ENCODE measurements around the gene TMC3.

The TMC3 gene

GRCh38 chr15:81303244-81304225, 70.5 kb downstream of the TMC3 start:
- no peaks in the 10 kb centered on the region for H3K27me3 ChIP-seq (ENCODE audit: control insufficient read depth, insufficient read depth, low read length)
- no peak overlapping the region for H3K4me3 ChIP-seq (ENCODE audit: low read depth, low read length)
- H2AFZ ChIP-seq: peak overlapping the region; percentile 56
- no peak for TF ChIP-seq CTCF (IDR thresholded peaks at IDR 0.05)
- no peak overlapping the region for H3K9ac ChIP-seq
- no peaks in the 10 kb centered on the region for H3K9me3 ChIP-seq (ENCODE audit: control insufficient read depth, low read length)
- no peaks in the 10 kb centered on the region for H3K36me3 ChIP-seq (ENCODE audit: control insufficient read depth, insufficient read depth, low read length)
- H3K4me2 ChIP-seq (ENCODE audit: low read length): no peak overlapping the region
- H3K4me1 ChIP-seq: peaks cover 8% of the 10 kb centered on the region
- H3K79me2 ChIP-seq: no peaks in the 10 kb centered on the region
- peak overlapping the region; percentile 29 for H3K27ac ChIP-seq

GRCh38 chr15:81302701-81303109, 71.3 kb downstream of the TMC3 start:
- TF ChIP-seq CTCF (IDR thresholded peaks at IDR 0.05): no peak
- Histone ChIP-seq H3K79me2 (no peaks in the 10 kb centered on the region), H3K27me3 (ENCODE audit: control insufficient read depth, insufficient read depth, low read length) (no peaks in the 10 kb centered on the region), H3K9me3 (ENCODE audit: control insufficient read depth, low read length) (no peaks in the 10 kb centered on the region), H2AFZ (no peak overlapping the region), H3K4me2 (ENCODE audit: low read length) (no peak overlapping the region), H3K27ac (no peak overlapping the region), H3K9ac (no peak overlapping the region), H3K36me3 (ENCODE audit: control insufficient read depth, insufficient read depth, low read length) (no peaks in the 10 kb centered on the region), H3K4me1 (peaks cover 8% of the 10 kb centered on the region), H3K4me3 (ENCODE audit: low read depth, low read length) (no peak overlapping the region)

- Histone ChIP-seq H3K79me2 (no peaks in the 10 kb centered on the region), H3K27me3 (ENCODE audit: control insufficient read depth, insufficient read depth, low read length) (no peaks in the 10 kb centered on the region), H3K4me2 (ENCODE audit: low read length) (no peak overlapping the region), H3K9me3 (ENCODE audit: control insufficient read depth, low read length) (no peaks in the 10 kb centered on the region), H2AFZ (no peak overlapping the region), H3K4me3 (ENCODE audit: low read depth, low read length) (no peak overlapping the region), H3K9ac (no peak overlapping the region), H3K27ac (no peak overlapping the region), H3K36me3 (ENCODE audit: control insufficient read depth, insufficient read depth, low read length) (no peaks in the 10 kb centered on the region), H3K4me1 (peaks cover 8% of the 10 kb centered on the region)
- no peak for TF ChIP-seq CTCF (IDR thresholded peaks at IDR 0.05)
These were observed 72.1 kb downstream of the TMC3 start for GRCh38 chr15:81301815-81302399.

GRCh38 chr15:81301385-81301784, 72.6 kb downstream of the TMC3 start:
- Histone ChIP-seq H3K27me3 (ENCODE audit: control insufficient read depth, insufficient read depth, low read length) (no peaks in the 10 kb centered on the region), H3K79me2 (no peaks in the 10 kb centered on the region), H3K9ac (no peak overlapping the region), H3K27ac (no peak overlapping the region), H3K9me3 (ENCODE audit: control insufficient read depth, low read length) (no peaks in the 10 kb centered on the region), H3K4me3 (ENCODE audit: low read depth, low read length) (no peak overlapping the region), H3K4me1 (peaks cover 8% of the 10 kb centered on the region), H3K4me2 (ENCODE audit: low read length) (no peak overlapping the region), H2AFZ (no peak overlapping the region), H3K36me3 (ENCODE audit: control insufficient read depth, insufficient read depth, low read length) (no peaks in the 10 kb centered on the region)
- no peak for TF ChIP-seq CTCF (IDR thresholded peaks at IDR 0.05)
